ENCODE measurements around the gene MMP15.
"Not testable (repeated sequence)": the region's sequence is repeated elsewhere in the genome, so short reads cannot be mapped to it uniquely, and the experiment has no call there.

The MMP15 gene

GRCh38 chr16:58086381-58087208 is 61.0 kb downstream of the MMP15 start:
- DNase-seq (ENCODE audit: low read depth) = no peak

DNA sequence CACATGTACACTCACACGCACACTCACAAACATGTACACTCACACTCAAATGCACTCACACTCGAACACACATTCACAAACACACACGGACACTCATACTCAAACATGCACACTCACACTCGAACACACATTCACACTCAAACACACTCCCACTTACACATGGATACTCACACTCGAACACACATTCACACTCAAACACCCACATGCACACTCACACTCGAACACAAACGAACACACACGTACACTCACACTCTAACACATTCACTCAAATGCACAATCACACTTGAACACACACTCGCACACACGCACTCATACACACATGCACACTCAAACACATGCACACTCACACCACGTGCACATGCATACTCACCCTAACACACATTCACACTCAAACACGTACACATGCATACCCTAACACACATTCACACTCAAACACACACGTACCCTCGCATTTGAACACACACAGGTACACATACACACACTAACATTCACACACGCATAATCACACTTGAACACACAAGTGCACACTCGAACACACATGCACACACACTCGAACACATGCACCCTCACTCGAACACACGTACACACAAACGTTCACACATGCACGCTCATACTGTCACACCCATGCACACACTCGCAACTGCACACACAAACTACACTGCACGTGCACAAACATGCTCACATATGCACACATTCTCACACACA is 61.8 kb downstream of the MMP15 start:
- DNase-seq (ENCODE audit: low read depth) = no peak

DNA sequence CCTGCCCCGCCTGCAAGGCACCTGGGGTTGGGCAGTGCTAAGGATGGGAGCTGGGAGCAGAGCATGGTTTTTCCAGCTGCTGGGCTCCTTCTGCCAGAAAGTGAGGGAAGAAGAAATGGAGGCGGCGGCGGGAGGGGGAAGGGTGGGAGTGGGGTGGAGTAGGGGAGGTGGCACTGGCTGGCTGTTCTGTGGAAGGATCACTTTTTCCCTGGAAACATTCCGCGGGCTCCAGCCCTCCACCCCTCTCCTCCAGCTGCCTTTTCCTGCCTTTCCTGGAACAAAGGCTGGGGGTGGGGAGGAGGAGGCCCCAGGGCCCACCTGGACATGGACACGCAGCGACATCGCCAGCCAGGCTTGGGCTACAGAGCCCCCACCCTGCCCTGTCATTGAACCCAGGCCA is 62.5 kb downstream of the MMP15 start:
- DNase-seq (ENCODE audit: low read depth) = no peak

DNA sequence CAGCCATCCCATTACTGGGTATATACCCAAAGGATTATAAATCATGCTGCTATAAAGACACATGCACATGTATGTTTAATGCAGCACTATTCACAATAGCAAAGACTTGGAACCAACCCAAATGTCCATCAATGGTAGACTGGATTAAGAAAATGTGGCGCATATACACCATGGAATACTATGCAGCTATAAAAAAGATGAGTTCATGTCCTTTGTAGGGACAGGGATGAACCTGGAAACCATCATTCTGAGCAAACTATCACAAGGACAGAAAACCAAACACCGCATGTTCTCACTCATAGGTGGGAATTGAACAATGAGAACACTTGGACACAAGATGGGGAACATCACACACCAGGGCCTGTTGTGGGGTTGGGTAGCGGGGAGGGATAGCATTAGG is 64.8 kb downstream of the MMP15 start:
- not testable (repeated sequence) for DNase-seq (ENCODE audit: low read depth)

DNA sequence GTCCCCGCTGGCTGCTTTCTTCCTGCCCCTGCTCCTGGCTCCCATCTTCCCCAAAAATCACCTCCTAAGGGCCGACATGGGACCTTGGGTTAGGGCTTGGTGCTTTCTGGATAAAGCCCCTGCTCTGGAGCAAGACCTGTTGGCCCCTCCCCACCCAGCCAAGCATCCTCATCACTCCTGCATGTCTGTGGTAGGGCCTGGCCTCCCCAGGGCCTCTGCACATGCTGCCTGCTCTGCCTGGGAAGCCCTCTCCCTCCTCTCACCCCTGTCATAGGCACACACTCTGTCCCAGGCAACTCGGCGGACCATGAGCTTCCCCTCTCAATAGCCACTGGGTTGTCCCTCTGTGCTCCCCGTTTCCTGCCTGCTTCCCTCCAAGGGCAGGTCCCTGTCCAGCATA is 68.5 kb downstream of the MMP15 start:
- no peak for DNase-seq (ENCODE audit: low read depth)

- no peak for DNase-seq (ENCODE audit: low read depth)
Measured at GRCh38 chr16:58094791-58095574, 69.4 kb downstream of the MMP15 start.

GRCh38 chr16:58095575-58095960 is 70.0 kb downstream of the MMP15 start:
- DNase-seq (ENCODE audit: low read depth) = not testable (repeated sequence)

- no peak for DNase-seq (ENCODE audit: low read depth)
Measured at GRCh38 chr16:58096249-58096648, 70.7 kb downstream of the MMP15 start.
